ENCODE measurements around the gene ZNF804A.
"Not testable (repeated sequence)": the region's sequence is repeated elsewhere in the genome, so short reads cannot be mapped to it uniquely, and the experiment has no call there.

ZNF804A gene

DNA sequence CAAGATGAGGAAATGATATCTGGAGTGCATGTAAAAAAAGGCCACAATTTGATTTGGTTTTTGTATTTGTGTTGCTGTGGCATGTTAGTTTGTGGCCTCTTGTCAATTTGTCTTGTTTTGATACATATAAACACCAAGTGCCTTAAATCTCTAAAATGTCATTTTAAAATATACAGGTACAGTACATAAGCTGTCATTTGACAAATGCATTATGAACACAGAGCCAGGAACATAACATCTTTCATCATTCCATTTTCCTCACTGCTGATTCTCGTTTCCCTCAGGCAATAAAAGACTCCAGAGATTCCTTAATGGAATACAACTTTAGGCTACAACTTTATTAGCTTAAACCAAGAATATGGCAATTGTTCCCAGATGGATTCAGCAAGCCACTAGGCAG lies 217.5 kb downstream of the ZNF804A start:
- no peak for DNase-seq (ENCODE audit: low read depth in 1 of 2, low spot score in 1 of 2)

DNA sequence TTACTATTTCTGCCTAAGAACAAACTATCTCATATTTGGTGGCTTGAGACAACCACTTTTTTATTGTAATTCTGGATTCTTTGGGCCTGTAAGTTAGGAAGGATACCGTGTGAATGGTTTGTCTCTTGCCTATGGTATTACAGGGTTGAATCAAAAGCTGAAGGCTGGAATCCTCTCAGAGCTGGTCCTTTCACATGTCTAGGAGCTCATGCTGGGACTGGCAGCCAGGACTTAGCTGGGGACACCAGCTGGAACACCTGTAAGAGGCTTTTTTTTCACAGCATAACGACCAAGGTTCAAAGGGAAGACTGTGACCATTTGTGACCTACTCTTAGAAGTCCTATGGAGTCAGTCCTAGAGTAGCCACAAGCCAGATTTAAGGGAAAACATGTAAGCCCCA lies 226.3 kb downstream of the ZNF804A start:
- DNase-seq (ENCODE audit: low read depth in 1 of 2, low spot score in 1 of 2) = no peak

GRCh38 chr2:184830531-184830930 lies 232.2 kb downstream of the ZNF804A start:
- DNase-seq (ENCODE audit: low read depth in 1 of 2, low spot score in 1 of 2) = no peak

DNA sequence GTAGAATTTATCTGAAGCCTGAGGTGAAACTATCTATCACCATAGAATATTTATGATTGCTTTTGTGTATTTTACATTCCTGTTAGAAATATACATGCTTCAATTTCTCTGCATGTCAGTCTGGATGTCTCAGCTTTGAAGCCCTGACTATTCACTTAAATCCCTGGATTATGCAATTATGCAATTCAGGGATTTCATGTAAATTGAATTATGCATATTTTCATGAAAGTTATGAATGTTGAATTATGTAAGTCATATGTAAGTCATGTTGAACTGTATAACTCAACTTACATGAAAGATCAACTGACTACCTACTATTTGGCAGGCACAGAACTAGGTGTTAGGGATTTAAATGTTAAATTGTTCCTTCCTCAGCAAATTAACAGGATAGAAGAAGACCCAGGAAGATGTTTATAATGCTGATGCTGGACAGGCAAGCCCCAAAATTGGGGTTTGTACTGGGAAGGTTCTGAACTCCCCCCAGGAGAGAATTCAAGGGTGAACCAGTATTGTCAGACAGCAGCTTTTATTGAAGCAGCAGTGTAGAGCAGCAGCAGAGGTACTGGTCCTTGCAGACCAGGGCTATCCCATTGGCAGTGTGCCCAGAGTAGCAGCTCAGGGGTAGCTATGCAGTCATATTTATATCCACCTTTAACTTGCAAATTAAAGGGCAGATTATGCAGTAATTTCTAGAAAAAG lies 236.5 kb downstream of the ZNF804A start:
- DNase-seq (ENCODE audit: low read depth in 1 of 2, low spot score in 1 of 2) = no peak

- no peak for DNase-seq (ENCODE audit: low read depth in 1 of 2, low spot score in 1 of 2)
Observed at GRCh38 chr2:184835398-184835715, 237.0 kb downstream of the ZNF804A start.

GRCh38 chr2:184847331-184847730 lies 249.0 kb downstream of the ZNF804A start:
- DNase-seq (ENCODE audit: low read depth in 1 of 2, low spot score in 1 of 2) = no peak

DNA sequence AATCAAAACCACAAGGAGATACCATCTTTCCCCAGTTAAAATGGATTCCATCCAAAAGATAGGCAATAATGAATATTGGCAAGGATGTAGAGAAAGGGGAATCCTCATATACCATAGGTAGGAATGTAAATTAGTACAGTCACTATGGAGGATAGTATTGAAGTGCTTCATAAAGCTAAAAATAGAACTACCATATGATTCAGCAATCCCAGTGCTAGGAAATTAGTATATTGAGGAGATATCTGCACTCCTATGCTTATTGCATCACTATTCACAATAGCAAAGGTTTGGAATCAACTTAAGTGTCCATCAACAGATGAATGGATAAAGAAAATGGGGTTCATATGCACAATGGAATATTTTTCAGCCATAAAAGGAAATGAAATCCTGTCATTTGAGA lies 251.2 kb downstream of the ZNF804A start:
- no peak for DNase-seq (ENCODE audit: low read depth in 1 of 2, low spot score in 1 of 2)

DNA sequence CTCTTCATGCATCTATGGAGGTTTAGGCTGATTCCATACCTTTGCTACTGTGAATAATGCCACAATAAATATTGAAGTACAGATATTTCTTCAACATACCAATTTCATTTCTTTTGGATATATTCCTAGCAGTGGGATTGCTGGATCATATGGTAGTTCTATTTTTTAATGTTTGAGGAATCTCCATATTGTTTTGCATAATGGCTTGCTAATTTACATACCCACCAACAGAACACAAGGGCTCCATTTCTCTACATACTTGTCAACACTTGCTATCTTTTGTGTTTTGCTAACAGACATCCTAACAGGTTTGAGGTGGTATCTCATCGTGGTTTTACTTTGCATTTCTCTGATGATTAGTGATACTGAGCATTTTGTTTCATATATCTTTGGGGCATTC lies 253.2 kb downstream of the ZNF804A start:
- no peak for DNase-seq (ENCODE audit: low read depth in 1 of 2, low spot score in 1 of 2)

GRCh38 chr2:184859187-184859586 lies 260.9 kb downstream of the ZNF804A start:
- DNase-seq (ENCODE audit: low read depth in 1 of 2, low spot score in 1 of 2) = no peak

GRCh38 chr2:184860744-184861143 lies 262.4 kb downstream of the ZNF804A start:
- no peak for DNase-seq (ENCODE audit: low read depth in 1 of 2, low spot score in 1 of 2)

- no peak for DNase-seq (ENCODE audit: low read depth in 1 of 2, low spot score in 1 of 2)
Observed at GRCh38 chr2:184875212-184875611, 276.9 kb downstream of the ZNF804A start.

- DNase-seq (ENCODE audit: low read depth in 1 of 2, low spot score in 1 of 2) = no peak
Observed at GRCh38 chr2:184875911-184876310, 277.6 kb downstream of the ZNF804A start.

GRCh38 chr2:184877909-184878308 lies 279.6 kb downstream of the ZNF804A start:
- DNase-seq (ENCODE audit: low read depth in 1 of 2, low spot score in 1 of 2) = no peak

- no peak for DNase-seq (ENCODE audit: low read depth in 1 of 2, low spot score in 1 of 2)
Observed at GRCh38 chr2:184879671-184880070, 281.3 kb downstream of the ZNF804A start.

DNA sequence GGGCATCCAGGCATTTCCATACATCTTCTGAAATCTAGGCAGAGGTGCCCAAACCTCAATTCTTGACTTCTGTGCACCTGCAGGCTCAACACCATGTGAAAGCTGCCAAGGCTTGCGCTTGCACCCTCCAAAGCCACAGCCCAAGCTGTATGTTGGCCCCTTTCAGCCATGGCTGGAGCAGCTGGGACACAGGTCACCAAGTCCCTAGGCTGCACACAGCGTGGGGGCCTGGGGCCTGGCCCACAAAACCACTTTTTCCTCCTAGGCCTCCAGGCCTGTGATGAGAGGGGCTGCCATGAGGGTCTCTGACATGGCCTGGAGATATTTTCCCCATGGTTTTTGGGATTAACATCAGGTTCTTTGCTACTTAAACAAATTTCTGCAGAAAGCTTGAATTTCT lies 288.3 kb downstream of the ZNF804A start:
- not testable (repeated sequence) for DNase-seq (ENCODE audit: low read depth in 1 of 2, low spot score in 1 of 2)

- DNase-seq (ENCODE audit: low read depth in 1 of 2, low spot score in 1 of 2) = no peak
Observed at GRCh38 chr2:184890311-184890710, 292.0 kb downstream of the ZNF804A start.

DNA sequence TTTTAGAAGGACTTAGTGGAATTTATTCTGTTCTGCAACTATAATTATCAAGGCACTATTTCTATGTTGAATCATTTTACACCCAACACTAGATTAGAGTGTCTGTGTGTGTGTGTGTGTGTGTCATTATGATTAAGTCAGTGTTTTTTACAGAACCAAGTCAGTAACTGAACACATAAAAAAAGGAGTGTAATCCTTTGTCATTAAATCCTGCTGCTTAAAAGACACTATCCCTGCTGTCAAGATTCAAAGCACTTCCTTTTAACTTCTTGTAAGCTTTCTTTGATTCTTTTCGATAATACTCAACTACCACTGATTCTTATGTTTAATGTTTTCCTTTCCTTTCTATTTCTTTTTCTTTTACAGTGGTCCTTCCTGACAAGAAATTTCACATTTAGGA lies 306.7 kb downstream of the ZNF804A start:
- DNase-seq (ENCODE audit: low read depth in 1 of 2, low spot score in 1 of 2) = no peak

GRCh38 chr2:184906160-184906559 lies 307.8 kb downstream of the ZNF804A start:
- no peak for DNase-seq (ENCODE audit: low read depth in 1 of 2, low spot score in 1 of 2)

GRCh38 chr2:184906709-184907108 lies 308.4 kb downstream of the ZNF804A start:
- DNase-seq (ENCODE audit: low read depth in 1 of 2, low spot score in 1 of 2) = no peak

- no peak for DNase-seq (ENCODE audit: low read depth in 1 of 2, low spot score in 1 of 2)
Observed at GRCh38 chr2:184908966-184909365, 310.6 kb downstream of the ZNF804A start.

- no peak for DNase-seq (ENCODE audit: low read depth in 1 of 2, low spot score in 1 of 2)
Observed at GRCh38 chr2:184920451-184920965, 322.2 kb downstream of the ZNF804A start.

- DNase-seq (ENCODE audit: low read depth in 1 of 2, low spot score in 1 of 2) = no peak
Observed at GRCh38 chr2:184921676-184922075, 323.3 kb downstream of the ZNF804A start.

GRCh38 chr2:184923751-184924150 lies 325.4 kb downstream of the ZNF804A start:
- no peak for DNase-seq (ENCODE audit: low read depth in 1 of 2, low spot score in 1 of 2)
